ENCODE measurements around the gene LCA5L. TPM values are rescaled to one million over a fixed set of nuclear protein-coding genes. Genes with fewer than 3 reads are reported as not detected.

LCA5L gene
- total RNA-seq, 1 donor from 2014 or later = 0.92 TPM

DNA sequence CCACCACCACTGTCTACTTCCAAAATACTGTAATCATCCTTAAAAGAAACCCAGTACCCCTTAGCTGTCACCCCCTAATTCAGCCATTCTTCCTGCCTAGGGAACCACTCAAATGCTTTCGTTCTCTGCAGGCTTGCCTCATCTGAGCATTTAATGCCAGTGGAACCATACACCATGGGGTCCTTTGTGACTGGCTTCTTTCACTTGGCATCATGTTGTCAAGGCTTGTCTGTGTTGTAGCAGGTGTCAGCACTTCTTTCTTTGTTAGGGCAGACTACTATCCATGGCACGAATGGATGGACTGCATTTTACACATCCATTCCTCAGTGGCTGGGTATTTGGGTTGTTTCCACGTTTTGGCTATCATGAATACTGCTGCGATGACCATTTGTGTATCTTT, 34.7 kb upstream of the LCA5L start:
- TF ChIP-seq, protein P1, sequence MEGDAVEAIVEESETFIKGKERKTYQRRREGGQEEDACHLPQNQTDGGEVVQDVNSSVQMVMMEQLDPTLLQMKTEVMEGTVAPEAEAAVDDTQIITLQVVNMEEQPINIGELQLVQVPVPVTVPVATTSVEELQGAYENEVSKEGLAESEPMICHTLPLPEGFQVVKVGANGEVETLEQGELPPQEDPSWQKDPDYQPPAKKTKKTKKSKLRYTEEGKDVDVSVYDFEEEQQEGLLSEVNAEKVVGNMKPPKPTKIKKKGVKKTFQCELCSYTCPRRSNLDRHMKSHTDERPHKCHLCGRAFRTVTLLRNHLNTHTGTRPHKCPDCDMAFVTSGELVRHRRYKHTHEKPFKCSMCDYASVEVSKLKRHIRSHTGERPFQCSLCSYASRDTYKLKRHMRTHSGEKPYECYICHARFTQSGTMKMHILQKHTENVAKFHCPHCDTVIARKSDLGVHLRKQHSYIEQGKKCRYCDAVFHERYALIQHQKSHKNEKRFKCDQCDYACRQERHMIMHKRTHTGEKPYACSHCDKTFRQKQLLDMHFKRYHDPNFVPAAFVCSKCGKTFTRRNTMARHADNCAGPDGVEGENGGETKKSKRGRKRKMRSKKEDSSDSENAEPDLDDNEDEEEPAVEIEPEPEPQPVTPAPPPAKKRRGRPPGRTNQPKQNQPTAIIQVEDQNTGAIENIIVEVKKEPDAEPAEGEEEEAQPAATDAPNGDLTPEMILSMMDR (IDR thresholded peaks at IDR 0.05) = no peak
- no peaks in the 10 kb centered on the region for H3K27me3 Mint-ChIP-seq (ENCODE audit: low read depth)
- H3K36me3 Mint-ChIP-seq (ENCODE audit: low read depth) = peaks cover 6% of the 10 kb centered on the region
- no peak overlapping the region for H3K4me3 Mint-ChIP-seq (ENCODE audit: unreplicated experiment)
- H3K4me1 Mint-ChIP-seq (ENCODE audit: low read depth) = peaks cover 17% of the 10 kb centered on the region
- H3K9me3 Mint-ChIP-seq (ENCODE audit: low read depth) = peaks cover 2% of the 10 kb centered on the region
- H3K27ac Mint-ChIP-seq (ENCODE audit: unreplicated experiment) = no peak overlapping the region
- DNase-seq (ENCODE audit: low spot score) = no peak

DNA sequence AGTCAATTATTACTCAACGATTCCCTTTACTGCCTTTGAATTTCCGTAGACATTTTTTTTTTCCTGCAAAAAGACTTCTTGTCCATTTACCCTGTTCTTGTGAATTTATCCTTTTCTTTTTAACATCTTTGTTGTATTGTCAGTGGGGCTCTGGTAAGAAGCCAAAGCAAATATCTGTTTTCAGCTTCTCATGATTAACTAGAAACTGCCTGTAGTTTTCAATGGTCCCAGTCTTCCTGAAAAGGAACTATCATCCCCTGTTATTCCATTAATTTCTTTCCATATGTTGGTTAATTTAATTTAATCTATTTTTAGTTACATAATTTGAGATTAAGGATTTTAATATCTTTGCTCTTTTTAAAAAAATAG, 34.2 kb upstream of the LCA5L start:
- Mint-ChIP-seq H3K4me3 (ENCODE audit: unreplicated experiment) (no peak overlapping the region), H3K9me3 (ENCODE audit: low read depth) (peaks cover 2% of the 10 kb centered on the region), H3K27ac (ENCODE audit: unreplicated experiment) (no peak overlapping the region), H3K27me3 (ENCODE audit: low read depth) (no peaks in the 10 kb centered on the region), H3K4me1 (ENCODE audit: low read depth) (peaks cover 12% of the 10 kb centered on the region), H3K36me3 (ENCODE audit: low read depth) (peaks cover 6% of the 10 kb centered on the region)
- TF ChIP-seq, protein P1 (IDR thresholded peaks at IDR 0.05) = no peak
- no peak for DNase-seq (ENCODE audit: low spot score)

DNA sequence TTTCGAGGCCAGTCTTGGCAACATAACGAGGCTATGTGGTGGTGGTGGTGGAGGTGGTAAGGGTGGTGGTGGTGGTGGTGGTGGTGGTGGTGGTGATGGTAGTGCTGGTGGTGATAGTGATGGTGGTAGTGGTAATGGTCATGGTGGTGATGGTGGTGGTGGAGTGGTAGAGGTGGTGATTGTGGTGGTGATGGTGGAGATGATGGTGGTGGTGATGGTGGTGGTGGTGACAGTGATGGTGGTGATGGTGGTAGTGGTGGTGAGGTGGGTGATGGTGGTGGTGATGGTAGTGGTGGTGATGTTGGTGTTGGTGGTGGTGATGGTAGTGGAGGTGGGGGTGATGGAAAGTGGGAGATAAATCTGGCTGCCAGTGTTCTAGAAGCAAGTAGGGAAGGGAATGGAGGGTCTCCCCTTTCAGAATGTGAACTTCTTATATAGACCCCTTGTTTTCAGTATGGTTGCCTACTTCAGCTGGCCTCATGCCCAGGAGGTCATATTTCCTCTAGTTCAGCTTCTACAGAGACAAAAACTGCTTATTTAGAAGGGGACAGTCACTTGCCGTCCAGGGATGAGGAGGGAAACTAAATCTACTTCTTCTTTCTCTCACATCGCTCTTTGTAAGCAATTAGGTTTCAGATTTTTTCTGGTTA, 33.7 kb upstream of the LCA5L start:
- no peak for DNase-seq (ENCODE audit: low spot score)
- TF ChIP-seq, protein P1 (IDR thresholded peaks at IDR 0.05) = no peak
- H3K4me3 Mint-ChIP-seq (ENCODE audit: unreplicated experiment) = no peak overlapping the region
- H3K4me1 Mint-ChIP-seq (ENCODE audit: low read depth) = peaks cover 9% of the 10 kb centered on the region
- peaks cover 6% of the 10 kb centered on the region for H3K36me3 Mint-ChIP-seq (ENCODE audit: low read depth)
- no peaks in the 10 kb centered on the region for H3K27me3 Mint-ChIP-seq (ENCODE audit: low read depth)
- H3K27ac Mint-ChIP-seq (ENCODE audit: unreplicated experiment) = no peak overlapping the region
- H3K9me3 Mint-ChIP-seq (ENCODE audit: low read depth) = peaks cover 2% of the 10 kb centered on the region

DNA sequence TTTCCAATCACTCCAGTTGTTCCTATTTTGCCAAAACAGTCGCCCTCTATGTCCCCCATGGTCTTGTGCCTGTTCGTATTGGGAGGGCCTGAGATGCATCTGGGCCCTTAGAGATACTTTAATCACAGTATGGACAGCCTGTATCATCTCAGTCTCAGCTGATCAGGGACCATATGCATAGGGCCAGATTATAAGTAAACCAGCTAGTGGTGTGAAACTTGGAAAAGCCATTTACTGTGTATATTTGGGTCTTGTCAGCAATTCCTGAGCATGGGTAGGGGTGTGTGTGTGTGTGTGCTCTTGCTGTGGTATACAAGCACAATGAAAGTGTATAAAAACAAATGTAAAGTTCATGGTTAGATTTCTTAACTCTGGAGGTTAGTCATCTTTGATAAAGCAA, 29.0 kb upstream of the LCA5L start:
- no peak for DNase-seq (ENCODE audit: low spot score)
- H3K4me1 Mint-ChIP-seq (ENCODE audit: low read depth) = peaks cover under 1% of the 10 kb centered on the region
- TF ChIP-seq, protein P1 (IDR thresholded peaks at IDR 0.05) = no peak

DNA sequence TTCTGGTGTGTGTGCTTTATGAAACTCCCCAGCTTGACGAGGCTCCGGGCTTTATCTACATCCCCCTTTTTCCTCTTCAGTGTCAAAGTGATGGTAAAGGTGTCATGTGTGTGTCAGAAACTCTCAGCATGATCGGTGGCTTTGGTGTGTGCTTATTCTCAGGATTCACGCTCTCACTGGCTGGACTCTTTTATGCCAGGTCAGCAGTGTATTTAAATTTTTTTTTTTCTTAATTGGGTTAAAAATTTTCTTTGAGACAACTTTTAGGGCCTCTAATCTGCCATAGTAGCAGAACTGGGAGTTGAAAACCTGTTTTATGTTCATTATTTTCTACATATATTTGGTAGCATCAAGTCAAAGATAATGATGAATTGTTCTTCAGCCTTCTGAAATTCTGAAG, 27.2 kb upstream of the LCA5L start:
- Mint-ChIP-seq H3K4me1 (ENCODE audit: low read depth) (no peaks in the 10 kb centered on the region), H3K36me3 (ENCODE audit: low read depth) (peaks cover 8% of the 10 kb centered on the region), H3K4me3 (ENCODE audit: unreplicated experiment) (no peak overlapping the region), H3K27me3 (ENCODE audit: low read depth) (no peaks in the 10 kb centered on the region), H3K9me3 (ENCODE audit: low read depth) (peaks cover 2% of the 10 kb centered on the region), H3K27ac (ENCODE audit: unreplicated experiment) (no peak overlapping the region)
- DNase-seq (ENCODE audit: low spot score) = no peak
- TF ChIP-seq, protein P1 (IDR thresholded peaks at IDR 0.05) = no peak

More for the DNA sequence above, 29.0 kb upstream of the LCA5L start:
- Mint-ChIP-seq H3K36me3 (ENCODE audit: low read depth) (peaks cover 8% of the 10 kb centered on the region), H3K27me3 (ENCODE audit: low read depth) (no peaks in the 10 kb centered on the region), H3K9me3 (ENCODE audit: low read depth) (peaks cover 2% of the 10 kb centered on the region), H3K4me3 (ENCODE audit: unreplicated experiment) (no peak overlapping the region), H3K27ac (ENCODE audit: unreplicated experiment) (no peak overlapping the region)

All from chondrocyte (in vitro differentiated cells).